Mesothelial cell of epicardium (in vitro differentiated cells): ENCODE data around the gene PPEF2. TPM values are rescaled to one million over a fixed set of nuclear protein-coding genes. Genes with fewer than 3 reads are reported as not detected.

Source experiments
- DNase-seq, 2 experiments: peaks; one replicate each; pipeline ENCODE4 v3.0.0; 2021; ENCODE audit warnings: low spot score in 2 of 2; ENCODE audit not compliant: unreplicated experiment in 2 of 2
- H3K27ac Mint-ChIP-seq: 2 replicates; pipeline ENCODE4 v1.8.0; 2021; ENCODE audit warnings: mixed read lengths
- H3K27me3 Mint-ChIP-seq: 2 replicates; pipeline ENCODE4 v1.8.0; 2021; ENCODE audit warnings: low read depth, mixed read lengths
- H3K36me3 Mint-ChIP-seq: 2 replicates; pipeline ENCODE4 v1.8.0; 2021; ENCODE audit warnings: mixed read lengths
- H3K4me1 Mint-ChIP-seq: 2 replicates; pipeline ENCODE4 v1.8.0; 2021; ENCODE audit warnings: mixed read lengths
- H3K4me3 Mint-ChIP-seq: 2 replicates; pipeline ENCODE4 v1.8.0; 2021; ENCODE audit warnings: mild to moderate bottlenecking, moderate library complexity, mixed read lengths
- H3K9me3 Mint-ChIP-seq: 2 replicates; pipeline ENCODE4 v1.8.0; 2021; ENCODE audit warnings: mixed read lengths
- CTCF ChIP-seq: fragments of 200-600 bp; sonication (generic); IDR thresholded peaks from one replicate; pipeline ENCODE4 v1.5.0; 2021; ENCODE audit warnings: antibody characterized with exemption; ENCODE audit not compliant: unreplicated experiment
- total RNA-seq: library from RNA; stranded (reverse); gene quantifications from 3 replicates; pipeline ENCODE4 v1.2.1, GENCODE V29; 2021

PPEF2 gene
- total RNA-seq, 1 donor from 2014 or later, result not detected

DNA sequence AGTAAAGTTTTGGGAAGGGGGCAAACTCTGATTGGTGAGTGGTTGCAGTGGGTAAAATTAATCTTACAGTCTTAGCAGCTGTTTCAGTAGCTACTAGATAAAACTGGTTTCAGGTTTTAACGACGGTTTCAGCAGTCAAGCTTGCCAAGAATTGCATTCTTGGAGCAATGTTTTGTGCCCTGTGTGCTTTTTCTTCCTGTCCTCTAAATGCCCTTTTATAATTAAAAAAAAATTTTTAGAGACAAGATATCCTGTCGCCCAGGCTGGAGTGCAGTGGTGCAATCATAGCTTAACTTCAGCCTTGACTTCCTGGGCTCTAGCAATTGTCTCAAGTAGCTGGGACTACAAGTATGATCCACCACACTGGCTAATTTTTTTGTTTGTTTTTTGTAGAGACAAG, 6.3 kb upstream of the PPEF2 start:
- Mint-ChIP-seq H3K9me3 (peaks cover 20% of the 10 kb centered on the region), H3K27me3 (no peaks in the 10 kb centered on the region), H3K36me3 (peaks cover 7% of the 10 kb centered on the region), H3K27ac (peak overlapping the region; percentile 52), H3K4me1 (peaks cover 5% of the 10 kb centered on the region), H3K4me3 (no peak overlapping the region)
- TF ChIP-seq CTCF, result no peak
- DNase-seq, result no peak

DNA sequence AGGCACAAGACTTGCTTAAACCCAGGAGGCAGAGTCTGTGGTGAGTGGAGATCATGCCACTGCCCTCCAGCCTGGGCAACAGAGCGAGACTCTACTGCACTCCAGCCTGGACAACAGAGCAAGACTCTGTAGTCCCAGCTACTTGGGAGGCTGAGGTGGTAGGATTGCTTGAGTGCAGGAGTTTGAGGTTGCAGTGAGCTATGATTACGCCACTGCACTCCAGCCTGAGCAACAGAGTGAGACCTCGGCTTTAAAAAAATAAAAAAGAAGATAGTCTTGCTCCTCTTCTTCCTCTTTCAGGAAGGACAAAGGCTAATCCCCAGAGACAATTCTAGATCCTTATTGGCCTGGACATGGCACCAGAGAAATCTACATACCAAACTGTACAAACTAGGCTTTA, 5.7 kb upstream of the PPEF2 start:
- no peaks in the 10 kb centered on the region for H3K27me3 Mint-ChIP-seq
- no peak overlapping the region for H3K4me3 Mint-ChIP-seq
- DNase-seq, result no peak
- no peak for TF ChIP-seq CTCF
- H3K9me3 Mint-ChIP-seq, result peaks cover 20% of the 10 kb centered on the region
- peaks cover 5% of the 10 kb centered on the region for H3K4me1 Mint-ChIP-seq
- peak overlapping the region; percentile 52 for H3K27ac Mint-ChIP-seq
- H3K36me3 Mint-ChIP-seq, result peaks cover 7% of the 10 kb centered on the region

DNA sequence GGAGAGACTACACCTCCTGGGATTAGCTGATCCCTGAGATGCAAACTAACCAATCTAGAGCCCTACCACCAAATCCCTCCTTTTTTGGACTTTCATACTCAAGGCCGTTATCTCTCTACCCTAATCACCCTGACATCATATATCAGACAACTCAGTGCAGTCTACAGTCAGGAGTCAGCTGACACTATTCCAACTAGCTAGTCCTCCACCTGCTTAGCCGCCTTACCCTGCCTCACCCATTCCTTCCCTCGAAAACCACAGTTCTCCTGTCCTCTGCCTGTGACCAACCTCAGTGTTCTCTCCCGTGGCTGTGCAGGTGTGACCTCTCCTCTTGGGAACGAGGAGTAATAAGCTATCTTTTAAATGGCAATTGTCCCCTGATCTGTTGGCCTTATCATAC, 1.8 kb upstream of the PPEF2 start:
- H3K27ac Mint-ChIP-seq, result no peak overlapping the region
- no peak for DNase-seq
- H3K4me3 Mint-ChIP-seq, result no peak overlapping the region
- TF ChIP-seq CTCF, result no peak
- H3K27me3 Mint-ChIP-seq, result no peaks in the 10 kb centered on the region
- no peaks in the 10 kb centered on the region for H3K36me3 Mint-ChIP-seq
- peaks cover under 1% of the 10 kb centered on the region for H3K9me3 Mint-ChIP-seq
- peaks cover 5% of the 10 kb centered on the region for H3K4me1 Mint-ChIP-seq

- DNase-seq, result no peak
- Mint-ChIP-seq H3K36me3 (no peaks in the 10 kb centered on the region), H3K9me3 (peaks cover 8% of the 10 kb centered on the region), H3K27ac (no peak overlapping the region), H3K4me3 (no peak overlapping the region), H3K4me1 (no peaks in the 10 kb centered on the region), H3K27me3 (no peaks in the 10 kb centered on the region)
- TF ChIP-seq CTCF, result no peak
These were observed 3.7 kb downstream of the PPEF2 start for GRCh38 chr4:75898536-75898935.

DNA sequence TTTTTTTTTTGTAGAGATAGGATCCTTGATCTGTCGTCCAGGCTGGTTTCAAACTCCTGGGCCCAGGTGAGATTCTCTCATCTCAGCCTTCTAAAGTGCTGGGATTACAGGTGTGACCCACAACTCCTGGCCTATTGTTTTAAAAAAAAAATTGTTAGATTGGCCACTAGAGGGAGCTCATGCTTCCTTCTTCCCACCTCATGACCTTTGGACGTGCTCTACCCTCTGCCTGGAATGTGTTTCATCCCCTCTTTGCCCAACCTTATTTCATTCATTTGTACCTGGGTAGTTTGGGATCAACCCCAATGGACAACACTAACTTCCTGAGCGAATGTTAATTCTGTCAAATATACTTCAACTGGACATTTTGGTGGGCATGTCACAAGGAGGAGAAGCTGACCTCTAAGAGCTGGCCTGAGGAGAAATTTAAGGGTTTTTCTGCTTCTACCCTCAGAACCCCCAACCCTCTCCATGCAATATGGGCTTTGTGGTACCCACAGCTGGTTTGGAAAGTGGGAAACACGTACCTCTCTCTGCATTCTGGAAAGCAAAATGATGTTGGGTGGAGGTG, 6.4 kb downstream of the PPEF2 start:
- H3K36me3 Mint-ChIP-seq, result no peaks in the 10 kb centered on the region
- H3K4me1 Mint-ChIP-seq, result no peaks in the 10 kb centered on the region
- DNase-seq, result no peak
- H3K27me3 Mint-ChIP-seq, result peaks cover 2% of the 10 kb centered on the region
- H3K4me3 Mint-ChIP-seq, result no peak overlapping the region
- peaks cover 8% of the 10 kb centered on the region for H3K9me3 Mint-ChIP-seq
- peak; percentile 74 for TF ChIP-seq CTCF
- no peak overlapping the region for H3K27ac Mint-ChIP-seq

- no peak for DNase-seq
- no peaks in the 10 kb centered on the region for H3K4me1 Mint-ChIP-seq
- no peak overlapping the region for H3K4me3 Mint-ChIP-seq
- H3K27me3 Mint-ChIP-seq, result peaks cover 26% of the 10 kb centered on the region
- no peaks in the 10 kb centered on the region for H3K36me3 Mint-ChIP-seq
- no peak overlapping the region for H3K27ac Mint-ChIP-seq
- no peaks in the 10 kb centered on the region for H3K9me3 Mint-ChIP-seq
- peak; percentile 27 for TF ChIP-seq CTCF
These were observed 9.7 kb downstream of the PPEF2 start for GRCh38 chr4:75892508-75892907.
